ENCODE data around the gene SRPK1.

SRPK1 gene

DNA sequence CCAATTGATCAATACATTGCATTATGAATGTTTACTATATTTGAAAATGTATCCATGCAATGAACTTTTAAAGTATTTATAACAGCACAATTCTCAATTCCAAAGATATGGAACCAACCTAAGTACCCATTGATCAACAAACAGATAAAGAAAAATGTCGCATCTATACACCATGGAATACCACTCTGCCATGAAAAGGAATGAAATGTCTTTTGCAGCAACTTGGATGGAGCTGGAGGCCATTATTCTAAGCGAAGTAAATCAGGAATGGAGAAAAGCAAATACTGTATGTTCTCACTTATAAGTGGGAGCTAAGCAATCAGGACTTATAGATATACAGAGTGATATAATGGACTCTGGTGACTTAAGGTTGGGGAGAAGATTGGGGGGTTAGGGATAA is 22.9 kb downstream of the SRPK1 start:
- no peak for ATAC-seq
- TF ChIP-seq PPARA (CRISPR knock-in tag; IDR thresholded peaks at IDR 0.05; ENCODE audit: borderline replicate concordance) (no peak), OSR1 (CRISPR knock-in tag; IDR thresholded peaks at IDR 0.05) (no peak), ZFP30 (CRISPR knock-in tag; IDR thresholded peaks at IDR 0.05) (no peak), TCF4 (CRISPR knock-in tag; IDR thresholded peaks at IDR 0.05; ENCODE audit: borderline replicate concordance) (no peak), BACH2 (CRISPR knock-in tag; IDR thresholded peaks at IDR 0.05; ENCODE audit: borderline replicate concordance) (no peak), ESRRG (CRISPR knock-in tag; IDR thresholded peaks at IDR 0.05) (no peak), CSDC2 (CRISPR knock-in tag; IDR thresholded peaks at IDR 0.05) (no peak), ARNTL (CRISPR knock-in tag; IDR thresholded peaks at IDR 0.05; ENCODE audit: borderline replicate concordance, low read depth) (no peak)
- TF ChIP-seq, protein P1, sequence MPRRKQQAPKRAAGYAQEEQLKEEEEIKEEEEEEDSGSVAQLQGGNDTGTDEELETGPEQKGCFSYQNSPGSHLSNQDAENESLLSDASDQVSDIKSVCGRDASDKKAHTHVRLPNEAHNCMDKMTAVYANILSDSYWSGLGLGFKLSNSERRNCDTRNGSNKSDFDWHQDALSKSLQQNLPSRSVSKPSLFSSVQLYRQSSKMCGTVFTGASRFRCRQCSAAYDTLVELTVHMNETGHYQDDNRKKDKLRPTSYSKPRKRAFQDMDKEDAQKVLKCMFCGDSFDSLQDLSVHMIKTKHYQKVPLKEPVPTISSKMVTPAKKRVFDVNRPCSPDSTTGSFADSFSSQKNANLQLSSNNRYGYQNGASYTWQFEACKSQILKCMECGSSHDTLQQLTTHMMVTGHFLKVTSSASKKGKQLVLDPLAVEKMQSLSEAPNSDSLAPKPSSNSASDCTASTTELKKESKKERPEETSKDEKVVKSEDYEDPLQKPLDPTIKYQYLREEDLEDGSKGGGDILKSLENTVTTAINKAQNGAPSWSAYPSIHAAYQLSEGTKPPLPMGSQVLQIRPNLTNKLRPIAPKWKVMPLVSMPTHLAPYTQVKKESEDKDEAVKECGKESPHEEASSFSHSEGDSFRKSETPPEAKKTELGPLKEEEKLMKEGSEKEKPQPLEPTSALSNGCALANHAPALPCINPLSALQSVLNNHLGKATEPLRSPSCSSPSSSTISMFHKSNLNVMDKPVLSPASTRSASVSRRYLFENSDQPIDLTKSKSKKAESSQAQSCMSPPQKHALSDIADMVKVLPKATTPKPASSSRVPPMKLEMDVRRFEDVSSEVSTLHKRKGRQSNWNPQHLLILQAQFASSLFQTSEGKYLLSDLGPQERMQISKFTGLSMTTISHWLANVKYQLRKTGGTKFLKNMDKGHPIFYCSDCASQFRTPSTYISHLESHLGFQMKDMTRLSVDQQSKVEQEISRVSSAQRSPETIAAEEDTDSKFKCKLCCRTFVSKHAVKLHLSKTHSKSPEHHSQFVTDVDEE (CRISPR knock-in tag; IDR thresholded peaks at IDR 0.05) = no peak

DNA sequence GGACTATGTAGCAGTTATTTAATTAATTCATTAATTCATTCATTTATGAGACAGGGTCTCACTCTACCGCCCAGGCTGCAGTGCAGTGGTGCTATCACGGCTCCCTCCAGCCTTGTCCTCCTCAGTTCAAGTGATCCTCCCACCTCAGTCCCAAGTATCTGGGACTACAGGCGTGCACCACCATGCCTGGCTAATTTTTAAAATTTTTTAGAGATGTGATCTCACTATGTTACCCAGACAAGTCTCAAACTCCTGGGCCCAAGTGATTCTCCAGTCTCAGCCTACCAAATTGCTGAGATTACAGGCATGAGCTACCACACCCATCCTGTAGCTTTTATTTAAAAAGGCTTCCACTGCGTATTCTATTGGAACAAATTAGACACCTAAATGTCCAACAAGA is 23.4 kb downstream of the SRPK1 start:
- no peak for TF ChIP-seq ZFP3 (CRISPR knock-in tag; IDR thresholded peaks at IDR 0.05)
- no peak for TF ChIP-seq CSDC2 (CRISPR knock-in tag; IDR thresholded peaks at IDR 0.05)
- TF ChIP-seq ZNF8 (CRISPR knock-in tag; IDR thresholded peaks at IDR 0.05) = no peak
- TF ChIP-seq, protein P2, sequence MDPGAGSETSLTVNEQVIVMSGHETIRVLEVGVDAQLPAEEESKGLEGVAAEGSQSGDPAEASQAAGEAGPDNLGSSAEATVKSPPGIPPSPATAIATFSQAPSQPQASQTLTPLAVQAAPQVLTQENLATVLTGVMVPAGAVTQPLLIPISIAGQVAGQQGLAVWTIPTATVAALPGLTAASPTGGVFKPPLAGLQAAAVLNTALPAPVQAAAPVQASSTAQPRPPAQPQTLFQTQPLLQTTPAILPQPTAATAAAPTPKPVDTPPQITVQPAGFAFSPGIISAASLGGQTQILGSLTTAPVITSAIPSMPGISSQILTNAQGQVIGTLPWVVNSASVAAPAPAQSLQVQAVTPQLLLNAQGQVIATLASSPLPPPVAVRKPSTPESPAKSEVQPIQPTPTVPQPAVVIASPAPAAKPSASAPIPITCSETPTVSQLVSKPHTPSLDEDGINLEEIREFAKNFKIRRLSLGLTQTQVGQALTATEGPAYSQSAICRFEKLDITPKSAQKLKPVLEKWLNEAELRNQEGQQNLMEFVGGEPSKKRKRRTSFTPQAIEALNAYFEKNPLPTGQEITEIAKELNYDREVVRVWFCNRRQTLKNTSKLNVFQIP (CRISPR knock-in tag; IDR thresholded peaks at IDR 0.05; ENCODE audit: borderline replicate concordance, low read depth) = no peak
- TF ChIP-seq, protein P3, sequence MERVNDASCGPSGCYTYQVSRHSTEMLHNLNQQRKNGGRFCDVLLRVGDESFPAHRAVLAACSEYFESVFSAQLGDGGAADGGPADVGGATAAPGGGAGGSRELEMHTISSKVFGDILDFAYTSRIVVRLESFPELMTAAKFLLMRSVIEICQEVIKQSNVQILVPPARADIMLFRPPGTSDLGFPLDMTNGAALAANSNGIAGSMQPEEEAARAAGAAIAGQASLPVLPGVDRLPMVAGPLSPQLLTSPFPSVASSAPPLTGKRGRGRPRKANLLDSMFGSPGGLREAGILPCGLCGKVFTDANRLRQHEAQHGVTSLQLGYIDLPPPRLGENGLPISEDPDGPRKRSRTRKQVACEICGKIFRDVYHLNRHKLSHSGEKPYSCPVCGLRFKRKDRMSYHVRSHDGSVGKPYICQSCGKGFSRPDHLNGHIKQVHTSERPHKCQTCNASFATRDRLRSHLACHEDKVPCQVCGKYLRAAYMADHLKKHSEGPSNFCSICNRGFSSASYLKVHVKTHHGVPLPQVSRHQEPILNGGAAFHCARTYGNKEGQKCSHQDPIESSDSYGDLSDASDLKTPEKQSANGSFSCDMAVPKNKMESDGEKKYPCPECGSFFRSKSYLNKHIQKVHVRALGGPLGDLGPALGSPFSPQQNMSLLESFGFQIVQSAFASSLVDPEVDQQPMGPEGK (CRISPR knock-in tag; IDR thresholded peaks at IDR 0.05; ENCODE audit: borderline replicate concordance) = no peak
- TF ChIP-seq ESRRG (CRISPR knock-in tag; IDR thresholded peaks at IDR 0.05) = no peak
- no peak for TF ChIP-seq ARNTL (CRISPR knock-in tag; IDR thresholded peaks at IDR 0.05; ENCODE audit: borderline replicate concordance, low read depth)
- TF ChIP-seq, protein P4, sequence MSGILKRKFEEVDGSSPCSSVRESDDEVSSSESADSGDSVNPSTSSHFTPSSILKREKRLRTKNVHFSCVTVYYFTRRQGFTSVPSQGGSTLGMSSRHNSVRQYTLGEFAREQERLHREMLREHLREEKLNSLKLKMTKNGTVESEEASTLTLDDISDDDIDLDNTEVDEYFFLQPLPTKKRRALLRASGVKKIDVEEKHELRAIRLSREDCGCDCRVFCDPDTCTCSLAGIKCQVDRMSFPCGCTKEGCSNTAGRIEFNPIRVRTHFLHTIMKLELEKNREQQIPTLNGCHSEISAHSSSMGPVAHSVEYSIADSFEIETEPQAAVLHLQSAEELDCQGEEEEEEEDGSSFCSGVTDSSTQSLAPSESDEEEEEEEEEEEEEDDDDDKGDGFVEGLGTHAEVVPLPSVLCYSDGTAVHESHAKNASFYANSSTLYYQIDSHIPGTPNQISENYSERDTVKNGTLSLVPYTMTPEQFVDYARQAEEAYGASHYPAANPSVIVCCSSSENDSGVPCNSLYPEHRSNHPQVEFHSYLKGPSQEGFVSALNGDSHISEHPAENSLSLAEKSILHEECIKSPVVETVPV (CRISPR knock-in tag; IDR thresholded peaks at IDR 0.05) = no peak
- TF ChIP-seq OSR1 (CRISPR knock-in tag; IDR thresholded peaks at IDR 0.05) = no peak
- TF ChIP-seq ZC3H10 (CRISPR knock-in tag; IDR thresholded peaks at IDR 0.05) = no peak
- no peak for TF ChIP-seq ZNF565 (CRISPR knock-in tag; conservative IDR thresholded peaks at IDR 0.05; ENCODE audit: low read depth)
- TF ChIP-seq, protein P1 (CRISPR knock-in tag; IDR thresholded peaks at IDR 0.05) = no peak
- no peak for TF ChIP-seq BACH2 (CRISPR knock-in tag; IDR thresholded peaks at IDR 0.05; ENCODE audit: borderline replicate concordance)
- TF ChIP-seq TCF4 (CRISPR knock-in tag; IDR thresholded peaks at IDR 0.05; ENCODE audit: borderline replicate concordance) = no peak
- TF ChIP-seq, protein P5, sequence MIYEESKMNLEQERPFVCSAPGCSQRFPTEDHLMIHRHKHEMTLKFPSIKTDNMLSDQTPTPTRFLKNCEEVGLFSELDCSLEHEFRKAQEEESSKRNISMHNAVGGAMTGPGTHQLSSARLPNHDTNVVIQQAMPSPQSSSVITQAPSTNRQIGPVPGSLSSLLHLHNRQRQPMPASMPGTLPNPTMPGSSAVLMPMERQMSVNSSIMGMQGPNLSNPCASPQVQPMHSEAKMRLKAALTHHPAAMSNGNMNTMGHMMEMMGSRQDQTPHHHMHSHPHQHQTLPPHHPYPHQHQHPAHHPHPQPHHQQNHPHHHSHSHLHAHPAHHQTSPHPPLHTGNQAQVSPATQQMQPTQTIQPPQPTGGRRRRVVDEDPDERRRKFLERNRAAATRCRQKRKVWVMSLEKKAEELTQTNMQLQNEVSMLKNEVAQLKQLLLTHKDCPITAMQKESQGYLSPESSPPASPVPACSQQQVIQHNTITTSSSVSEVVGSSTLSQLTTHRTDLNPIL (CRISPR knock-in tag; IDR thresholded peaks at IDR 0.05; ENCODE audit: low read depth) = no peak
- TF ChIP-seq RARB (CRISPR knock-in tag; IDR thresholded peaks at IDR 0.05) = no peak
- TF ChIP-seq ISL1 (CRISPR knock-in tag; IDR thresholded peaks at IDR 0.05) = no peak
- no peak for TF ChIP-seq ZNF70 (CRISPR knock-in tag; IDR thresholded peaks at IDR 0.05)
- no peak for TF ChIP-seq GLIS3 (CRISPR knock-in tag; IDR thresholded peaks at IDR 0.05)
- no peak for TF ChIP-seq ZFP30 (CRISPR knock-in tag; IDR thresholded peaks at IDR 0.05)
- no peak for ATAC-seq
